K562 (cell line): ENCODE results near the gene RNF187. TPM values are rescaled to one million over a fixed set of nuclear protein-coding genes. Genes with fewer than 3 reads are reported as not detected.

Experiments
- CBX8 ChIP-seq: fragments of 200-600 bp; sonication (generic); IDR thresholded peaks from 2 replicates; pipeline ENCODE4 v1.6.1; 2012; ENCODE audit warnings: borderline replicate concordance, mixed run types, low read depth, mild to moderate bottlenecking, moderate library complexity, mixed read lengths, low read length, control low read depth, inconsistent platforms; ENCODE audit not compliant: poor library complexity, severe bottlenecking; ENCODE audit errors: extremely low read depth
- CCNT2 ChIP-seq: IDR thresholded peaks from 2 replicates; pipeline ENCODE4 v1.6.1; 2011; ENCODE audit warnings: borderline replicate concordance, low read depth, mild to moderate bottlenecking, moderate library complexity, mixed read lengths, low read length; ENCODE audit not compliant: insufficient read length; ENCODE audit errors: extremely low read depth
- GATA2 ChIP-seq: sonication (generic); formaldehyde crosslinking; IDR thresholded peaks from 2 replicates; pipeline ENCODE4 v1.4.0; 2020; ENCODE audit warnings: mild to moderate bottlenecking, missing genetic modification reagents
- HCFC1 ChIP-seq: IDR thresholded peaks from 2 replicates; pipeline ENCODE4 v1.6.1; 2012; ENCODE audit warnings: low read depth, low read length, improper control_type of control experiment
- JUND ChIP-seq, 2 experiments: IDR thresholded peaks; 2 replicates in 1 of 2; 3 replicates in 1 of 2; pipeline ENCODE4 v1.6.1; 2011; ENCODE audit warnings: borderline replicate concordance in 2 of 2, low read depth in 2 of 2, low read length in 2 of 2, improper control_type of control experiment in 1 of 2, missing biosample characterization in 1 of 2, missing genetic modification characterization in 1 of 2, missing genetic modification reagents in 1 of 2
- KDM4B ChIP-seq, 2 experiments: fragments of 450-650 bp in 1 of 2; sonication (generic) in 1 of 2; IDR thresholded peaks; 2 replicates each; pipeline ENCODE4 v1.6.1; 2016 to 2017; ENCODE audit warnings: borderline replicate concordance in 2 of 2, antibody characterized with exemption in 1 of 2, low read depth in 1 of 2, mild to moderate bottlenecking in 1 of 2
- MEIS2 ChIP-seq: fragments of 450-650 bp; IDR thresholded peaks from 2 replicates; pipeline ENCODE4 v1.6.1; 2014; ENCODE audit warnings: mild to moderate bottlenecking; ENCODE audit not compliant: partially characterized antibody
- PCBP2 ChIP-seq: fragments of 200-400 bp; formaldehyde crosslinking; IDR thresholded peaks from 2 replicates; pipeline ENCODE4 v1.6.1; 2018; ENCODE audit warnings: low read length, low read depth, mild to moderate bottlenecking, moderate library complexity; ENCODE audit not compliant: poor library complexity, severe bottlenecking
- RFX5 ChIP-seq: IDR thresholded peaks from 2 replicates; pipeline ENCODE4 v1.6.1; 2011; ENCODE audit warnings: low read depth, mild to moderate bottlenecking, improper control_type of control experiment, low read length
- RNF2 ChIP-seq: sonication (generic); IDR thresholded peaks from 2 replicates; pipeline ENCODE4 v1.6.1; 2016
- TBL1XR1 ChIP-seq, 2 experiments: IDR thresholded peaks; 2 replicates each; pipeline ENCODE4 v1.6.1; 2012; ENCODE audit warnings: improper control_type of control experiment in 2 of 2, low read length in 2 of 2, mild to moderate bottlenecking in 1 of 2
- ZNF407 ChIP-seq: fragments of 450-650 bp; IDR thresholded peaks from 2 replicates; pipeline ENCODE4 v1.6.1; 2016; ENCODE audit warnings: low read depth
- polyA plus RNA-seq, 8 experiments: library from polyadenylated mRNA; depleted of rRNA in 4 of 8; stranded (reverse) in 5 of 8; unstranded in 3 of 8; fragments of >200 nt; fragmentation: Nextera tagmentation in 2 of 8; fragmentation: Illumina TruSeq in 1 of 8; extraction: Ambion mirVana in 2 of 8; extraction: Trizol in 1 of 8; gene quantifications; 2 replicates each; pipeline versions ENCODE4 v1.2.1 to v1.2.3, GENCODE V29; 2011 to 2014; ENCODE audit warnings: inconsistent platforms in 1 of 8, missing spikeins in 1 of 8
- total RNA-seq, 7 experiments: library from RNA; depleted of rRNA in 6 of 7; stranded (reverse); fragments of >200 nt in 6 of 7; fragmentation: Illumina TruSeq in 2 of 7; extraction: Trizol in 2 of 7; gene quantifications; 2 replicates each; pipeline versions ENCODE4 v1.2.1 to v1.2.3, GENCODE V29; 2011 to 2021; ENCODE audit warnings: low replicate concordance in 1 of 7
- TF ChIP-seq, protein P1 (sequence below), 2 experiments: fragments of 450-650 bp in 1 of 2; sonication (generic) in 1 of 2; formaldehyde crosslinking; conservative IDR thresholded peaks; 2 replicates each; pipeline versions ENCODE4 v1.4.0 to v1.8.1; 2020 to 2022; ENCODE audit warnings: mild to moderate bottlenecking in 1 of 2, missing genetic modification reagents in 1 of 2
- TF ChIP-seq, protein P2 (sequence below): sonication (generic); formaldehyde crosslinking; IDR thresholded peaks from 2 replicates; pipeline ENCODE4 v1.8.0; 2022; ENCODE audit warnings: missing genetic modification reagents, mild to moderate bottlenecking, borderline replicate concordance

RNF187 gene
- total and polyA plus RNA-seq, 9 of the 15 experiments (the other 6 are each of a cell fraction or from before 2014, with no cell fraction given): 2.3 to 119 (median 41.9) TPM

GRCh38 chr1:228513236-228513900, 26.2 kb downstream of the RNF187 start (continued):
- TF ChIP-seq JUND (IDR thresholded peaks at IDR 0.05; ENCODE audit: borderline replicate concordance, low read depth, low read length) (peak; percentile 79), JUND (tag; IDR thresholded peaks at IDR 0.05; ENCODE audit: borderline replicate concordance, low read depth, low read length) (peak; percentile 73; the same call in 1 of the 3 replicates), RFX5 (0 out of 2 replicates have a peak, but pooled peaks have one; percentile 19), HCFC1 (no peak; the same call in 1 of the 2 replicates), ZNF407 (no peak), GATA2 (CRISPR knock-in tag) (peak; percentile 99), RNF2 (peak; percentile 94), KDM4B (IDR thresholded peaks at IDR 0.05; ENCODE audit: borderline replicate concordance in 2 of 2, low read depth in 1 of 2) (no peak), TBL1XR1 (IDR thresholded peaks at IDR 0.05; ENCODE audit: low read length in 2 of 2) (peak; percentile 98 to 99; a peak in 3 of 4 replicates), CCNT2 (peak; percentile 99), MEIS2 (peak; percentile 25), PCBP2 (no peak), CBX8 (no peak)
- TF ChIP-seq, protein P1, sequence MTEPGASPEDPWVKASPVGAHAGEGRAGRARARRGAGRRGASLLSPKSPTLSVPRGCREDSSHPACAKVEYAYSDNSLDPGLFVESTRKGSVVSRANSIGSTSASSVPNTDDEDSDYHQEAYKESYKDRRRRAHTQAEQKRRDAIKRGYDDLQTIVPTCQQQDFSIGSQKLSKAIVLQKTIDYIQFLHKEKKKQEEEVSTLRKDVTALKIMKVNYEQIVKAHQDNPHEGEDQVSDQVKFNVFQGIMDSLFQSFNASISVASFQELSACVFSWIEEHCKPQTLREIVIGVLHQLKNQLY (CRISPR knock-in tag; conservative IDR thresholded peaks at IDR 0.05): no peak
- TF ChIP-seq, protein P2, sequence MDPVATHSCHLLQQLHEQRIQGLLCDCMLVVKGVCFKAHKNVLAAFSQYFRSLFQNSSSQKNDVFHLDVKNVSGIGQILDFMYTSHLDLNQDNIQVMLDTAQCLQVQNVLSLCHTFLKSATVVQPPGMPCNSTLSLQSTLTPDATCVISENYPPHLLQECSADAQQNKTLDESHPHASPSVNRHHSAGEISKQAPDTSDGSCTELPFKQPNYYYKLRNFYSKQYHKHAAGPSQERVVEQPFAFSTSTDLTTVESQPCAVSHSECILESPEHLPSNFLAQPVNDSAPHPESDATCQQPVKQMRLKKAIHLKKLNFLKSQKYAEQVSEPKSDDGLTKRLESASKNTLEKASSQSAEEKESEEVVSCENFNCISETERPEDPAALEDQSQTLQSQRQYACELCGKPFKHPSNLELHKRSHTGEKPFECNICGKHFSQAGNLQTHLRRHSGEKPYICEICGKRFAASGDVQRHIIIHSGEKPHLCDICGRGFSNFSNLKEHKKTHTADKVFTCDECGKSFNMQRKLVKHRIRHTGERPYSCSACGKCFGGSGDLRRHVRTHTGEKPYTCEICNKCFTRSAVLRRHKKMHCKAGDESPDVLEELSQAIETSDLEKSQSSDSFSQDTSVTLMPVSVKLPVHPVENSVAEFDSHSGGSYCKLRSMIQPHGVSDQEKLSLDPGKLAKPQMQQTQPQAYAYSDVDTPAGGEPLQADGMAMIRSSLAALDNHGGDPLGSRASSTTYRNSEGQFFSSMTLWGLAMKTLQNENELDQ (CRISPR knock-in tag): no peak
